ENCODE data around the gene DUXB. TPM values are rescaled to one million over a fixed set of nuclear protein-coding genes. Genes with fewer than 3 reads are reported as not detected.

DUXB gene
- total and polyA plus RNA-seq, 2 of the 13 experiments (the other 11 are each of a cell fraction or from before 2014, with no cell fraction given), result not detected

GRCh38 chr16:75648265-75649076 is 52.8 kb downstream of the DUXB start (continued):
- 0 out of 2 replicates have a peak, but pooled peaks have one; percentile 20 for TF ChIP-seq ZMAT3 (CRISPR knock-in tag; conservative IDR thresholded peaks at IDR 0.05)
- peak; percentile 70 for TF ChIP-seq ZNF224 (CRISPR knock-in tag; IDR thresholded peaks at IDR 0.05)
- TF ChIP-seq ZNF768 (CRISPR knock-in tag; IDR thresholded peaks at IDR 0.05), result 0 out of 2 replicates have a peak, but pooled peaks have one; percentile 15
- TF ChIP-seq RBFOX2 (IDR thresholded peaks at IDR 0.05; ENCODE audit: low read depth, low read length), result no peak; the same call in 1 of the 2 replicates
- no peak for TF ChIP-seq EHMT2 (IDR thresholded peaks at IDR 0.05; ENCODE audit: borderline replicate concordance, low read depth, low read length)
- peak; percentile 62 to 71 for TF ChIP-seq POLR2A (IDR thresholded peaks at IDR 0.05; ENCODE audit: insufficient read depth in 1 of 2, low read depth in 2 of 2, low read length in 2 of 2)
- no peak for TF ChIP-seq NCOA5 (CRISPR knock-in tag; IDR thresholded peaks at IDR 0.05)
- no peak for TF ChIP-seq DR1 (CRISPR knock-in tag; IDR thresholded peaks at IDR 0.05)
- TF ChIP-seq CSRNP1 (CRISPR knock-in tag; IDR thresholded peaks at IDR 0.05), result 0 out of 2 replicates have a peak, but pooled peaks have one; percentile 8
- no peak for TF ChIP-seq HOXD1 (CRISPR knock-in tag; IDR thresholded peaks at IDR 0.05)
- TF ChIP-seq NFAT5 (CRISPR knock-in tag; IDR thresholded peaks at IDR 0.05), result no peak
- peak; percentile 19; the same call in 1 of the 2 replicates for TF ChIP-seq IRF2 (CRISPR knock-in tag; IDR thresholded peaks at IDR 0.05)
- peak; percentile 15; the same call in 1 of the 2 replicates for TF ChIP-seq MXD1 (CRISPR knock-in tag; IDR thresholded peaks at IDR 0.05)
- TF ChIP-seq ZNF607 (CRISPR knock-in tag; IDR thresholded peaks at IDR 0.05; ENCODE audit: borderline replicate concordance), result peak; percentile 69; the same call in 1 of the 2 replicates
- no peak for TF ChIP-seq CHD4 (IDR thresholded peaks at IDR 0.05; ENCODE audit: borderline replicate concordance, low read length)
- peak; percentile 75; the same call in 1 of the 2 replicates for TF ChIP-seq SMAD1 (CRISPR knock-in tag; IDR thresholded peaks at IDR 0.05; ENCODE audit: borderline replicate concordance, low read depth)
- no peak; the same call in 1 of the 2 replicates for TF ChIP-seq ZZZ3 (CRISPR knock-in tag; IDR thresholded peaks at IDR 0.05; ENCODE audit: borderline replicate concordance)
- TF ChIP-seq ZNF362 (CRISPR knock-in tag; IDR thresholded peaks at IDR 0.05; ENCODE audit: borderline replicate concordance), result 0 out of 2 replicates have a peak, but pooled peaks have one; percentile 31
- TF ChIP-seq ZNF33A (CRISPR knock-in tag; IDR thresholded peaks at IDR 0.05; ENCODE audit: borderline replicate concordance), result peak; percentile 58; the same call in 1 of the 2 replicates
